Activated CD8-positive, alpha-beta memory T cell treated with anti-CD3 and anti-CD28 coated beads, Interleukin-2, amount 50 U/mL, for 1 hour (primary cell): ENCODE results near the gene WEE2.
"Not testable (repeated sequence)": the region's sequence is repeated elsewhere in the genome, so short reads cannot be mapped to it uniquely, and the experiment has no call there.

Experiments
- DNase-seq: peaks from one replicate; pipeline ENCODE4 v3.0.0-alpha.2; 2020; ENCODE audit errors: extremely low read depth

WEE2 gene

DNA sequence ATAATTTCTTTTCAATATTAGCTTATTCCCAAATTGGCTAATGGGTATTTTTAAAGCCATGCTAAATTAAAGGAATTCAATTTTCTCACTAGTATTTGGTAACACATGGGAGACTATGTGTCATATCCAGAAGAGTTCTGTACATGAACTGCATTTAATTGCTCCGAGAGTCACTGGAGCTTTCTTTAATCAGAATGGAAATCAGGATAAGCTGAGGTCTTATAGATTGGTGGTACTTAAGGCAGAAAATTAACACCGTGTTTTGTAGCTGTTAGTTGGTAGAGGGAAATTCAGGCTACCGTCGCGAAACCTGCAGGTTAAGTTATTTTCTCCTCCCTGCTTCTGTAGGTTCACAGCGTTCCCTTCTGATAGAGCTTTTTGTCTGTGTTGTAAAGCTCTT, at the start of gene WEE2:
Gene WEE2 (plus strand): TSS at position 3 of the 400 bp plus-strand sequence. CDS start 406 bp downstream, outside the sequence.
- DNase-seq: no peak

DNA sequence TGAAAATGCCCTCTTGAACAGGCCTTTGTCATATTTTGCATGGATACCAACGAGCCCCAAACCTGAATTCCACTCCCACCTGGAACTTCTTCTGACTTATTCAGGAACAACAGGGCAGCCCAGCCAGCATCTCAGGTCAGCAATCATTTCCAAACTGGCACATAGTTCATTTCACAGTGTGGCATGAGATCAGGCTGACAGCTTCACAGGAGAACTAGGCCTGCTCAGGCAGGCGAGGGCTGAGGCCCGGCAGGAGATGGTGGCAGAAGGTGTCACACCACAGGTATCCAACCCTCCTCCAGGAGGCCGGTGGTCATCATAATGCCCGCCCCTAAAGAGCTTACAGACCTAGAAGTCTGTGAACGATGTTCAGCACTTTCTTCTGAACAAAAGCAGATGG, 48.7 kb upstream of the WEE2 start:
- no peak for DNase-seq

DNA sequence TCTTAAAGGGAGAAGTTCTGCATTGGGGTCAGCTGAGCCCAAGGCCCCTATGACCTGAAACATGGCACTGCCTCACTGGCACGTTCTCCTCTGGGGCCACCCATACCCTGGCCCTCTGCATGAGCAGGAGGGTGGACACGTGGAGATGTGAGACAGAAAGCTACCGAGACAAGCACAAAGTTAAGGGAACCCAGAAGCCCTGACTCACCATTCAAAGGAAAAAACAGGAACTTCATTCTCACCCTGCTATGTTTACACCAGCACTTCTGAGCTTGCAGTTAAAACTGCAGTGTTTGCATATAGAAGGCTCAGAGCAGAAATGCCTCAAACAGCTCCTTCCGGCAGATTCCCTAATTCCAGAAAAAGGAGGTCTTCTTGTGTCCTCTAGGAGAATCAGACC, 47.9 kb upstream of the WEE2 start:
- DNase-seq: no peak

DNA sequence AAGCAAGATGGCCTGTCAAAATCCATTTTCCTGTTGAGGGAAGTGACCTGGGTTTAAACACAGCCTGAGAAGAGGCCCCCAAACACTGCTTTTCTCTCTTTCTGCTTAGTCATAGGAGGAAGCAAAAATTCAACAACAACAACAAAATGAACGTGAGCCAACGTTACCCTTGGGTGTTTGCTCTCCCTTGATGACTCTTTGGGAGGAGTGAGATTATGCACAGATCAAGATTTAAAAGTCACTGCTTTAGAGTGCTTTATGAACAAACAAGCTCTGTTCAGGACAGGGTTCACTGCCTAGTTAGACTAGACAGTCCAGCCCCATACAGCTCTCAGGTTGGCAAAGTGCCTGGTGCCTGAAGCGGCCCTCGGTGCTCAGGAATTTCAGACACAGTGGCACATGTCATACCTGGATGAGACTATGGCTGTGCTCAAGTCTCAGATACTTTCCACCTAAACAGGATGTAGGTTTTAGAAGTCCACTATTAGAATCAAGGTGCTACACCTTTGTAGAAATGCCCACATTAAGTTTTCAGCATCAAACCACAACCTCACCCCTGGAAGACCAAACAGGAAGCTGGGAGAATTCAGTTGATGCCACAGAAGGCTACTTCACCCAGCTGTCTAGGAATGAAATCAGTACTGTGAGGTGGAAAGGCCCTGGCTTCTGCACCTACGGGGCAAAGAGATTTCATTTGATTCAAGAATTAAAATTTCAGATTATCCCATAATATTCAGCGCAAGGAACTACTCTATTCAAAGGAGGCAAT, 44.9 kb upstream of the WEE2 start:
- no peak for DNase-seq

DNA sequence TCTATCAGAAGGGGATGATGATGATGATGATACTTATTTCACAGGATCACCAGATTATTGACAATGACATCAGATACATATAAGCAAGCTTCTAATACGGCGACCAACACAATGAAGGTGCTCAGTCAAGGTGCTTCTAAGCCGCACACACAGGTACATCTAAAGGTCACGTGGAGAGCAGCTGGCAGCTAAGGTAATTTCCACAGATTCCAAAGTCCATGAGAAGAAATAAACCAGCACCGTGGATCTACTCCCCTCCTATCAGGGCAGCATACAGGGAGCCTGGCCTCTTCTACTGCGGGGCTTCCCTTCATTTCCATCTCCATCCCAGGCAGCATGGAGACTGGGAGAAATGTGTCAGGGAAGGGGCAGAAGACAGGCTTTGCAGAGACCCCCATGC, 43.7 kb upstream of the WEE2 start:
- no peak for DNase-seq

DNA sequence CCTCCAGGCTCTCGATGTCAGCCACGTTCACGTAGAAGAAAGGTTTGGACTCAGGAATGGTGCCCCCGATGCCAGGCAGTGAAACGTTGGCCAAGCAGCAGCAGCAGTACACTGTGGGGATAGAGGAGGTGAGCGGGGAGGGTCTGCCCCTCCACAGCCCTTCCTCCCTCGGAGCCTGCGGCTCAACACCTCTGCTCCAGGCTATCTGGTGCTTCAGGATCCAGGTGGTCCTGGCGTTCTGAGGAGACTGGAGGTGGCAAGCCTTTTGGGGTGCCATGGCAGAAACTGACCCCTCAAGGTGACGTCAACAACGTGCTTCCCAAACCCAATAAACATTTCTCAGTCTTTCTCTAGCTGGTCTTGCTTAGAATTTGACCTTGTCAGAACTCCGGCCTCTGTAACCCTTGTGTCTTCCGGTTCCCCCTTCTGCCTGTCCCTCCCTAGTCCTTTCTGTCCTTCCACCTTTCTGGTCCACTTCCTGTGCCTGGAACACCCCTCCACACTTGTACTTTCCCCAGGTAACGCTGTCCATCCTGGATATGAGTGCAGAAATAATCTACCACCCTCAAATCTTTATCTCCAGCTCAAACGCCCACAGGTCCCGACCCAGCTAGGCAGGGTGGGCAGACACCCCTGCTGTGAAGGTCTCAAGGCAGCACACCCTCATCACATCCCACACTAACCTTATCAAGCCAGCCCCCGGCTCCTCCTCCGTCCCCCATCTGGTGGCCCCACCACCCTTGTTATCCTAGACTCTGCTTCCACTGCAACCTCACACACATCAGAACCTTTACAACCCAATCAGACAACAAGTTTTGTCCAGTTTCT, 42.7 kb upstream of the WEE2 start:
- DNase-seq: no peak

DNA sequence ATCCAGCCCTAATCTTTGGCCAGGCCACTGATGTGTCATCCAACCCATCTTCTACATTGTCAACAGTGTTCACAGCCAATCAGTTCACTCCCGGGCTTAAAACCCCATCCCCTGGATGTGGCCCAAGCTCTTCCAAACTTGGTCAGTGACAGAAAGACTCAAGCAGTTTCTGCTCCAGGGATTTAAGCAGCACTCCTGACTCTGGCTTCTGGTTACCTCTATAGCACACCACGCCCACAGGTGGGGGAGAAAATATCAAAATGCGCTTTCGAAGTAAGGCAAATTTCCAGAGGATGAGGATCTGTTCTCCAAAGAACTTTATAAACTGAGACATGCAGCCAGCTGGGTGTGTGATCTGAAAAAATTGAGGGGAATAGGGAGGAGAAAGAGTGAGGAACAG, 42.1 kb upstream of the WEE2 start:
- no peak for DNase-seq

DNA sequence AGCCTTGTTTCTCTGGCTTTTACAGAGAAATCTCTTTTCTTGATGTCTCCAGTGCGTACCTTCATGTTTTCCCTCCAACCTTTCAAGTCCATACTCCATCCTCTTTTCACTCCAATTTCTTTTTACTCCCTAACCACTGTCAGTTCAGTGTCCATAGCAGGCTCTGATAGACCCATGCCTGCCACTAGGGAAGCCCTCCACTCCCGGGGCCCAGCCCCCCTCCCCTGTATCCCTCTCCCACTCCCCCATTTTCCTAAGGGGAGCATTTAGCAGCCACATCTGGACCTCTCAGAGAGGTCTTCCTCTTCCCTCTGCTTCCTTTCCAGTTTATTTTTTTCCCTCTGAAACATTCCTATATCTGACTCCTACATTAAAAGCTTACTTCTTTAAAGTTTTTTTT, 39.3 kb upstream of the WEE2 start:
- DNase-seq: no peak

DNA sequence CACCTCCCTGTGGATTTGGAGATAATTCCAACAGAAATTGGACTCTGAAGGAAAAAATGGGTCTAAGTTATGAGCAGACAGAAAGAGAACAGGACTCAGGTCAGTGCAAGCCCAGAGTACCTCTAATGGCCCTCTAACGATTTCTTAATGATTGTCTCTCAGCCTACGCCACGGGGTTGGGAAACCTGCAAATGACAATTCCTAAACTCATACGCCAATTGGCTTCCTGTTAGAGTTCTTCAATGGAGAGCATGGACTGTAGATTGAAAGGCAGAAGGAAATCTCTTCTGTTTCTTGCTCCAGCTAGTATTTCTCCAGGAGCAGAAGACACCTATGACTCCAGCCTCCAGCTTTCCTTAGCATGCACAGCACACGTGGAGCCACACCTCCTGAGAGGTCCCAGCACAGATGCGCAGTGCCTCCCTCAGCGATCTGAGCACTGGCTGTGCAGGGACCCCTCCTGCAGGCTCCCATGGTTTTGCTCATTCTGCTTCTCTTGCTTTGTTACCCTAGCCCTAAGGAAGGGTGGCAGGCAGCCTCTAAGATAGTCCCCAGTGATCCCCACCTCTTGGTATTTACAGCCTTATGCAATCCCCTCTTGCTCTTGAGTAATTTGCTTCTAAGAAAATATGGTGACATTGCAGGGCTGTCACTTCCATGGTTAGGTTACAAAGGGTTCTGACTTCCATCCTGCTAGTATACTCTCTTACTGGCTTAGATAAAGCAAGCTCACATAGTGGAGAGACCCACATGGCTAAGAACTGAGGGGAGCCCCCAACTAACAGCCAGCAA, 36.3 kb upstream of the WEE2 start:
- no peak for DNase-seq

DNA sequence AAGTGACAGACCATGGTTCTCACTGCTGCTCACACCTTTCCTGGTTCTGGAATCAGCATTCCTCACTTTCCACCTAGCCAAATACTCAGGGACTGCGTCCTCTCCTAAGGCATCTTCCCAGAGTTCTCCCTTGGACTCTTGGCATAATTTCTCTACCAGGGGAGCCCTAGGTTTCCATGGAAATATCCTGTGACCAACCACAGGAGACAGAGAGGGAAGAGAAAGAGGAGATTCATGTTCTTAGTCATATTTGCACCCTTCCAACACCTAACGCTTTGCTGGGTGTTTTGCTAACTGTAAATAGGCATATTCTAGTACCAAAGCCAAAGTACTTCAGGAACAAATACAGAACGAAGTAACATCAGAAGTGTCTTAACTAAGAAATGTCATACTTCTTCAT, 34.8 kb upstream of the WEE2 start:
- no peak for DNase-seq

DNA sequence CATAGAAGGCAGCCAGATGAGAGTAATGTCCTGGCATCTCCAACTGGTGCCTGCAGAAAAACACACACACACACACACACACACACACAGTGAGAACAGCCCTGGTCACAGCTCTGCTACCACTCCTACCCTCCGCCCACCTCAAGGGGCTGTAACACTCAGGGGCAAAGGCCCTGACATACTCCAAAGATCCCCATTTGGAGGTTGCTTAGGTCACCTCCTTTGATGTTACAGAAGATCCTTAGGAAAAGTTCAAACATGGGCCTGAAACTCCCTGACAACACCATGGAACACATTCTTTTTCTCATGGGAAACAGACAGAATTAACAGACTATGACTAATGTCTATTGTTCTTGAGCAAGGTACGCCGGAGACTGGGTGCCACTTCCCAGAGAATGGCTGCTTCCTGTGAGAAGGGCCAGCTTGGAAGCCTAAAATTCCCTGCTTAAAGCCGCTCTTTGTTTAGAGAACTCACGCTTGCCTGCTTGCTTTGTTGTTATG, 33.9 kb upstream of the WEE2 start:
- no peak for DNase-seq

DNA sequence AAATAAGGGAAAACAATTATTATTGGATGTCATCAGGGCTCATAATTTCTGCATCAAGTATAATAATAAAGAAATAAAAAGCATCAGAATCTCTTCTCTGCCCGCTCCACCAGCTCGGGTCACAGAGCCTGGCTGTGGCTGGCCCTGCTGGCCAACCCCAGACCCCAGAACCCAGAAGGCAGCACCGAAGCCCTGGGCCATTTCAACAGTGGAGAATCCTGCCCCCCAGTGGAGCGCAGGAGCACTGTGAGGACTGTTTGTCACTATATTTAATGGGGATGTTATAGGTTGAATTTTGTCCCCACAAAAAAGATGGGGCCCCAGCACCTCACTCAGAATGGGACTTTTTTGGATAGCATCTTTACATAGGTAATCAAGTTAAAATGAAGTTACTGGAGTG, 33.5 kb upstream of the WEE2 start:
- no peak for DNase-seq

DNA sequence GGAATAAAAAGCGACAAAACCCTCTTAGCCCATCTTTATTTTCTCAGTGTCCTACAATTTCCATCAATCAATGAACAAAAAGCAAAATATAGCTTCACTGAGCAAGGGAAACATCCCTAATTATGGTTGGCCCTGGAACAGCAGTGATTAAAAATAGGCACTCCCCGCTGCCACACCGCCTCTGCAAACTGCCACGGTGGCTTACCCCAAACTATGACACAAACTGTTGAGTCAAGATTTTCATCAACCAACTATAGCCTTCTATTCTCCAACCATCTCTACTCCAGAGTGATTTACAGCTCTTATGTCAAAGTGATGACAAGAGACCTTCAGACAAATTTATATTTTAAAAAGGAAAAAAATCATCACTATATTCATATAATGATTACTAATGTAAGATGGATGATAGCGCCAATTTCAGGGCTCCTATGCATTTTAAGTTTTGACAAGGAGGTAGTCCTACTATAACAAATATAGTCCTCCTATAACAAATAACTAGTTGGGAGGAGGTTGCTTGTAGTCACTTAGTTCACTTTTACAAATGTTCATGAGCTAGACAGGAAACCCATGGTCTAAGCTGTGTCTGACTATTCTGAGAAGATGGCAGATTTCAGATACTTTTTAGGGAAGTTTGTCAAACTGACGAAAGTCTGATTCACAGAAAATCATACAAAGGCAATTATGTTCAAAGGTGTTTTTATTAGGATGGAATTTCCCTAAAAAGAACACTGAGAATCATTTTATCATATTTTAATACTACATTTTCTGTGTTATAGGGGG, 32.5 kb upstream of the WEE2 start:
- no peak for DNase-seq

DNA sequence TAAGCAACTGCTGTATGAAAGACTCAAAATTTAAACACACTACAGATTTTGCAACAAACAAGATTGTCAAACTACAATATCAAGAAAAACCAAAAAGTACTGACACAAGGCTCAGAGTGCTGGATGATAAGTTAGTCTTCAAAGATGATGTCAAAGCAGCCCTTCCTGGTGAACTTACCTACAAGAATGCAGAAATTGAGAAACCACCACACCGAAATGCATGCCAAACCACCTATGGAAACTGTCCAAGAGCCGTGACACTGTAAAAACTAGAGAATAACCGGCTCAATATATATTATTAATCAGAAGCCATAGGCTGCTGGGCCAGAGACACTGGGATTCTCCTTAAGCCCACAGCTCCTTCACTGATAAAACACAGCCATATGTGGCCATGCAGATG, 31.5 kb upstream of the WEE2 start:
- DNase-seq: no peak

DNA sequence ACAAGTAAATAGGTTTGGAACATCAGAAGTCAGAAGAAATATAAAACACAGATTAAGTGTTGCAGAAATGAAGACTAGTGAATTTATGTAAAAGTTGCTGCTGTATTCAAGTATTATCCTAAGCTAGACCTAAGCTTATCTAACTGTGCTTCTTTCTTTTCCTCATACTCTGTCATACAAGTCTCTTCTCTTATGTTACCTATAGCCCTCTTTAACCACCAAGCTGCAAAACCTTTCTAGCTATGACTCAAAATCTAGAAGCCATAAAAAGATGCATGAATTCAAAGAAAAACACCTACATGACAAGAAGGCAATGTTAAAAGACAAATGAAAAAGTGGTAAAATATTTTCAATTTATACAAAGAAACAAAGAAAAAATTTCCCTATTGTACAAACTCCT, 29.1 kb upstream of the WEE2 start:
- no peak for DNase-seq

DNA sequence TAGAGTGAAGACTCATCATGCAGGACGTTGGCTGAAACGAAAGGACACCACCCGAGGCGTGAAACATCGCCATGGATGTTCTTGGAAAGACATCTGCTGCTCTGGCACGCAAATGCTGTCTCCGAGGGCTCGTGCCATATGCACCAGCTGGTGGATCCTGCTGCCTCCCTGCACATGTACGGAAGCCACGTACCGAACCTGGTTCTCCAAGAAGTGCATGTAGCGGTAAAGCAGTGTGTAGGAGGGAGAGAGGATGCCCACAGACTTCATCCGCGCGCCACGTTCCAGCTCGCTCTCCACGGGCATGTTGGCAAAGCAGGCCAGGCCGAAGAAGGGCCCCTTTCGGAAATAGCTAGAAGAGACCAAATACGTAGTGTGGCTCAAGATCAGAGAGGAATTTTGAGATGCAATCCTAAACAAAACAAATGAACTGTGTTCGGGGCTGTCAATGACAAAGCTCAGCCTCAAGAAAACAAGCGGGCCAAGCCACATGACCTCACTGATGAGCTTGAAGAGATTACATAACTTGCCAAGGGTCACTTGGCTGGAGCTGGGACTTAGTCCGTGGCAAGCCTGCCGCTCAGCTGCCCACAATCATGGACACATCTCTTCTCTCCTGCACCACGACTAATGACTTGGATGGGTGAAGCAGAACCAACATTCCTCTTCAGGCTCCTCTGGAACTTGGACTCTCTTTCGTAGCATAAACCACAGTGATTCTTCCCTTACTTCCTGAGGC, 22.7 kb upstream of the WEE2 start:
- no peak for DNase-seq

DNA sequence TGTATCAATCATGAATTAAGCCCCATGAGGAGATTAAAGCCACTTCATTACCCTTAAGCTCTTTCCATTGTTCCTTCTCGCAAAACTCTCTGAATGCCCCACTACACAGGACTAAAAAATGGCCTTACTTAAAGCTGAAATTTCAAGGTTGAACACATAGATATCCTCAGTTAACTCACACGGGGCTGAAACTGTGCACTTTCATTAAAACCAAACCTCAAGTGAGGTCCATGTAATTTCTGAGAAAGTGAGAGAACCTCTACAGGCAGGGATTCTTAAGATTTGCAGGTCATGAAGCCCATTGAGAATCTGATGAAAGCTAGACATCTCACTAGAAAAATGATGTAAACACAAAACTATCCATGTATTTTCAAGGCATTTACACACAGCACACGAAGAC, 22.1 kb upstream of the WEE2 start:
- DNase-seq: no peak

DNA sequence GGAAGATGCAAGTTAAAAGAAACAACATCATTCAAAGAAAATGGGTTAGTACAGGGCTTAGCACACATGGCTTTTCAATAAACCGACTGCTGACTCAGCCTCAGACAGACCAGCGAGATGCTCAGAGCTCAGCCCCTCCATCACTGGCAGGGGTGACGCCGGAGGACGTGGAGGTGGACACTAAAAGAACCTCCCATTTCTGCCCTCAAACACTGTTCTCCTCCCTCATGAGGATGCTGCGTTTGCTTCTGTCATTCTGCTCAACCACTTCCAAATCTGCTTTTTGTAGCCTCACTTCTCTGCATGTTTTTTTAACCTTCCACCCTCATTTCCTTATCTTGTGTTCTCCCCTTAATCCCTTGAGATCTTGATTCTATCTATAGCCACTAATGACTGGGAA, 21.5 kb upstream of the WEE2 start:
- no peak for DNase-seq

DNA sequence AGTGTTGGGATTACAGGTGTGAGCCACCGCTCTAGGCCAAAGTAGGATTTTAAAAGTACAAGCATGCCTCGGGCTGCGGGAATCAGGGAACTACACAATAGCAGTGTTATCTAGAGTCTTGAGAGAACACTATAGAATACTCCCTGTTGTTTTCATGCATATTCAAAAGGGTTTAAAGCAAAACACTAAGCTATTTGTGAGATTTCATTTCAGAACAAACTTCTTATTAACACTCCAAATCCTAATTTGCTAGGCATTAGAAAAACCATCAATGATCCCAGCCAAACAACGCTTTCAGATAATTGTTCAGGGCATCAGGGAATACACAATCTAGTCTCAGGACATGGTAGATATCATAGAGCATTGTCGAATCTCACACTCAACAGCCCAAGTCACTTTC, 20.1 kb upstream of the WEE2 start:
- DNase-seq: no peak

DNA sequence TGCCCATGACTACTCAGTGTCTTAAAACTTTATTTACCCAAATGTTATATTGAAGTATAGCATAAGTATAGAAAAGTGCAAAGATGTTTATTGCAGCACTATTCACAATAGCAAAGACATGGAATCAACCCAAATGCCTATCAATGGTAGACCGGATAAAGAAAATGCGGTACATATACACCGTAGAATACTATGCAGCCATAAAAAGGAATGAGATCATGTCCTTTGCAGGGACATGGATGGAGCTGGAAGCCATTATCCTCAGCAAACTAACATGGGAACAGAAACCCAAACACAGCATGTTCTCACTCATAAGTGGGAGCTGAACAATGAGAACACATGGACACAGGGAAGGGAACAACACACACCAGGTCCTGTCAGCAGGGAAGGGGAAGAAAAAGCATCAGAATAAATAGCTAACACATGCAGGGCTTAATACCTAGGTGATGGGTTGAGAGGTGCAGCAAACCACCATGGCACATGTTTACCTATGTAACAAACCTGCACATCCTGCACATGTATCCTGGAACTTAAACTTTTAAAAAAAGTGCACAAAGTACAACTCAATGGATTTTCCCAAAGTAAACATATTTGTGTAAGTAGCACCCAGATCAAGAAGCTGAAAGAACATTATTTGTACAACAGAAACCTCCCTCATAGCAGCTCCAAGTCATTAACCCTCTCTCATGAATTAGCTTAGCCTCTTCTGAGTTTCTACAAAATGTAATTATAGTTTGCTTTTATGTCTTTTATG, 18.9 kb upstream of the WEE2 start:
- DNase-seq: not testable (repeated sequence)
